ENCODE results near the gene MAMLD1.

MAMLD1 gene

GRCh38 chrX:150316564-150316963 is 46.6 kb upstream of the MAMLD1 start:
- no peaks in the 10 kb centered on the region for H3K9me3 ChIP-seq (ENCODE audit: insufficient read depth, low read length)
- H3F3A ChIP-seq (ENCODE audit: insufficient read depth) = no peaks in the 10 kb centered on the region
- H3K27ac ChIP-seq (ENCODE audit: low read depth, low read length) = no peak overlapping the region
- no peak overlapping the region for H3K4me3 ChIP-seq (ENCODE audit: insufficient read depth, low read length, poor library complexity, severe bottlenecking)
- H3K27me3 ChIP-seq (ENCODE audit: low read length) = no peaks in the 10 kb centered on the region
- TF ChIP-seq EZH2phosphoT487 (conservative IDR thresholded peaks at IDR 0.05; ENCODE audit: low read length) (no peak), CTCF (IDR thresholded peaks at IDR 0.05; ENCODE audit: insufficient read depth, low read length, poor library complexity, severe bottlenecking) (no peak)
- H4K20me1 ChIP-seq (ENCODE audit: low read depth, low read length) = no peaks in the 10 kb centered on the region
- H3K36me3 ChIP-seq (ENCODE audit: low read length) = no peaks in the 10 kb centered on the region
- no peak overlapping the region for H3K4me2 ChIP-seq (ENCODE audit: low read depth, low read length, poor library complexity, severe bottlenecking)
- no peak overlapping the region for H3K9ac ChIP-seq (ENCODE audit: low read length)
- no peak overlapping the region for H2AFZ ChIP-seq (ENCODE audit: low read depth, low read length, severe bottlenecking)
- no peaks in the 10 kb centered on the region for H3K79me2 ChIP-seq (ENCODE audit: insufficient read depth, low read length)
- no peaks in the 10 kb centered on the region for H3K9me2 ChIP-seq (replicated peaks; ENCODE audit: insufficient read depth, low read length)

GRCh38 chrX:150323020-150323419 is 40.1 kb upstream of the MAMLD1 start:
- Histone ChIP-seq H3K4me3 (ENCODE audit: insufficient read depth, low read length, poor library complexity, severe bottlenecking) (no peak overlapping the region), H3K36me3 (ENCODE audit: low read length) (no peaks in the 10 kb centered on the region), H4K20me1 (ENCODE audit: low read depth, low read length) (no peaks in the 10 kb centered on the region), H3K9me2 (replicated peaks; ENCODE audit: insufficient read depth, low read length) (no peaks in the 10 kb centered on the region), H3K79me2 (ENCODE audit: insufficient read depth, low read length) (no peaks in the 10 kb centered on the region), H3K27ac (ENCODE audit: low read depth, low read length) (no peak overlapping the region), H2AFZ (ENCODE audit: low read depth, low read length, severe bottlenecking) (no peak overlapping the region), H3K9me3 (ENCODE audit: insufficient read depth, low read length) (no peaks in the 10 kb centered on the region), H3F3A (ENCODE audit: insufficient read depth) (no peaks in the 10 kb centered on the region), H3K4me2 (ENCODE audit: low read depth, low read length, poor library complexity, severe bottlenecking) (no peak overlapping the region), H3K9ac (ENCODE audit: low read length) (no peak overlapping the region), H3K27me3 (ENCODE audit: low read length) (no peaks in the 10 kb centered on the region)
- TF ChIP-seq EZH2phosphoT487 (conservative IDR thresholded peaks at IDR 0.05; ENCODE audit: low read length) = no peak
- no peak for TF ChIP-seq CTCF (IDR thresholded peaks at IDR 0.05; ENCODE audit: insufficient read depth, low read length, poor library complexity, severe bottlenecking)

GRCh38 chrX:150324035-150324728 is 38.9 kb upstream of the MAMLD1 start:
- H3K9me2 ChIP-seq (replicated peaks; ENCODE audit: insufficient read depth, low read length) = no peaks in the 10 kb centered on the region
- H3K79me2 ChIP-seq (ENCODE audit: insufficient read depth, low read length) = no peaks in the 10 kb centered on the region
- H3K9ac ChIP-seq (ENCODE audit: low read length) = no peak overlapping the region
- H3K27ac ChIP-seq (ENCODE audit: low read depth, low read length) = no peak overlapping the region
- H3K9me3 ChIP-seq (ENCODE audit: insufficient read depth, low read length) = no peaks in the 10 kb centered on the region
- H3K4me2 ChIP-seq (ENCODE audit: low read depth, low read length, poor library complexity, severe bottlenecking) = no peak overlapping the region
- H2AFZ ChIP-seq (ENCODE audit: low read depth, low read length, severe bottlenecking) = no peak overlapping the region
- H4K20me1 ChIP-seq (ENCODE audit: low read depth, low read length) = no peaks in the 10 kb centered on the region
- H3K36me3 ChIP-seq (ENCODE audit: low read length) = no peaks in the 10 kb centered on the region
- no peak overlapping the region for H3K4me3 ChIP-seq (ENCODE audit: insufficient read depth, low read length, poor library complexity, severe bottlenecking)
- H3F3A ChIP-seq (ENCODE audit: insufficient read depth) = no peaks in the 10 kb centered on the region
- H3K27me3 ChIP-seq (ENCODE audit: low read length) = no peaks in the 10 kb centered on the region
- TF ChIP-seq EZH2phosphoT487 (conservative IDR thresholded peaks at IDR 0.05; ENCODE audit: low read length) = no peak
- TF ChIP-seq CTCF (IDR thresholded peaks at IDR 0.05; ENCODE audit: insufficient read depth, low read length, poor library complexity, severe bottlenecking) = no peak

Measured in SU-DHL-6 (cell line).